GM12891 (cell line): Measurements from ENCODE around the gene USP17L19.
"Not testable (repeated sequence)": the region's sequence is repeated elsewhere in the genome, so short reads cannot be mapped to it uniquely, and the experiment has no call there.

Experiments
- POLR2A ChIP-seq: IDR thresholded peaks from 2 replicates; pipeline ENCODE4 v1.6.1; 2011; ENCODE audit warnings: low read depth, low read length, control low read depth
- POLR2AphosphoS5 ChIP-seq: IDR thresholded peaks from 2 replicates; pipeline ENCODE4 v1.6.1; 2011; ENCODE audit warnings: low read depth, low read length, control low read depth
- SPI1 ChIP-seq: IDR thresholded peaks from 2 replicates; pipeline ENCODE4 v1.6.1; 2011; ENCODE audit warnings: low read depth, low read length, control low read depth
- TAF1 ChIP-seq: IDR thresholded peaks from 2 replicates; pipeline ENCODE4 v1.6.1; 2011; ENCODE audit warnings: low read depth, low read length, control low read depth

DNA sequence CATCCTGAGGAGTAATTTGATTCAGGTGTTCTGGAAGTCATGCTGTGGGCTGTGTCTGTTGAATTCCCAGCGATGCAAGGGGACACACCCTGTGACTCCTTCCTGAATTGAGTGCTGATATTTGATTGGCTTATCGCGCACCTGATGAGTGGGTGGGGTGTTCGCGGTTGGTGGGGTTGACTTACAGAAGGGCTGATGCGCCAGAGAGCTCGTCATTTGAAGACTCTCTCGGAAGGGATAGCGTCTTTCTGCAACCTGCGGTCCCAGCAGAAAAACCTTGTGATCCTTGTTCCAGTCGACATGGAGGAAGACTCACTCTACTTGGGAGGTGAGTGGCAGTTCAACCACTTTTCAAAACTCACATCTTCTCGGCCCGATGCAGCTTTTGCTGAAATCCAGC, 33.3 kb upstream of the USP17L19 start, which contains the start of gene USP17L12:
- TF ChIP-seq TAF1, SPI1, POLR2A, POLR2AphosphoS5: not testable (repeated sequence)
